Measurements from ENCODE around the gene CGA. TPM values are rescaled to one million over a fixed set of nuclear protein-coding genes. Genes with fewer than 3 reads are reported as not detected.
"Not testable (repeated sequence)": the region's sequence is repeated elsewhere in the genome, so short reads cannot be mapped to it uniquely, and the experiment has no call there.

Gene CGA
- total RNA-seq = not detected

- Mint-ChIP-seq H3K36me3 (ENCODE audit: low read depth) (no peaks in the 10 kb centered on the region), H3K4me1 (no peaks in the 10 kb centered on the region), H3K27ac (no peak within 1 kb of the TSS), H3K9me3 (no peaks in the 10 kb centered on the region), H3K27me3 (peaks cover 41% of the 10 kb centered on the region), H3K4me3 (no peak within 1 kb of the TSS)
- no peak for DNase-seq
- ChIA-PET CTCF (interaction anchor here (1.4 to 1.6 kb wide), 2 partner anchors 16 to 28 kb away, joined by 5 to 6 read pairs; no protein-coding TSS in a partner anchor), POLR2A (no interaction called here)
These were observed at the start of gene CGA for GRCh38 chr6:87095087-87095509. TSS of gene CGA (minus strand) at chr6:87095106. CDS start at chr6:87088200, 6,906 bp downstream.

- not testable (repeated sequence) for H3K4me1 Mint-ChIP-seq; H3K36me3 Mint-ChIP-seq (ENCODE audit: low read depth); DNase-seq; H3K4me3 Mint-ChIP-seq; H3K9me3 Mint-ChIP-seq; H3K27ac Mint-ChIP-seq
- ChIA-PET POLR2A (interaction anchor here (1.2 kb wide), 1 partner anchor 16 kb away, joined by 3 read pairs; no protein-coding TSS in a partner anchor), CTCF (interaction anchor here (0.8 to 4.0 kb wide), 10 partner anchors 8 to 326 kb away, joined by 3 to 12 read pairs (median 3); no protein-coding TSS in a partner anchor)
- peaks cover 36% of the 10 kb centered on the region for H3K27me3 Mint-ChIP-seq
These were observed 45.0 kb upstream of the CGA start for GRCh38 chr6:87139927-87140326.

GRCh38 chr6:87139236-87139635 lies 44.3 kb upstream of the CGA start:
- ChIA-PET POLR2A (no interaction called here), CTCF (interaction anchor here (0.9 to 4.0 kb wide), 13 partner anchors 9 to 254 kb away, joined by 3 to 12 read pairs (median 4); partner anchors contain the start of gene ZNF292)
- H3K9me3 Mint-ChIP-seq = no peaks in the 10 kb centered on the region
- DNase-seq = peak; percentile 38
- H3K36me3 Mint-ChIP-seq (ENCODE audit: low read depth) = no peaks in the 10 kb centered on the region
- H3K4me1 Mint-ChIP-seq = peaks cover 1% of the 10 kb centered on the region
- H3K27me3 Mint-ChIP-seq = peaks cover 36% of the 10 kb centered on the region
- H3K4me3 Mint-ChIP-seq = no peak overlapping the region
- H3K27ac Mint-ChIP-seq = no peak overlapping the region

GRCh38 chr6:87136963-87137362 lies 42.1 kb upstream of the CGA start:
- CTCF ChIA-PET = interaction anchor here (1.2 kb wide), 1 partner anchor 9 kb away, joined by 4 read pairs; no protein-coding TSS in a partner anchor
- peaks cover 1% of the 10 kb centered on the region for H3K4me1 Mint-ChIP-seq
- H3K4me3 Mint-ChIP-seq = no peak overlapping the region
- no peaks in the 10 kb centered on the region for H3K9me3 Mint-ChIP-seq
- peaks cover 20% of the 10 kb centered on the region for H3K27me3 Mint-ChIP-seq
- H3K27ac Mint-ChIP-seq = no peak overlapping the region
- no peak for DNase-seq
- POLR2A ChIA-PET = no interaction called here
- no peaks in the 10 kb centered on the region for H3K36me3 Mint-ChIP-seq (ENCODE audit: low read depth)

GRCh38 chr6:87127737-87128136 lies 32.8 kb upstream of the CGA start:
- H3K27me3 Mint-ChIP-seq = peaks cover 7% of the 10 kb centered on the region

GRCh38 chr6:87126501-87126900 lies 31.6 kb upstream of the CGA start:
- ChIA-PET POLR2A (no interaction called here), CTCF (interaction anchor here (1.0 kb wide), 1 partner anchor 48 kb away, joined by 5 read pairs; no protein-coding TSS in a partner anchor)
- Mint-ChIP-seq H3K27ac (no peak overlapping the region), H3K4me1 (no peaks in the 10 kb centered on the region), H3K27me3 (peaks cover 11% of the 10 kb centered on the region), H3K36me3 (ENCODE audit: low read depth) (no peaks in the 10 kb centered on the region), H3K9me3 (no peaks in the 10 kb centered on the region), H3K4me3 (no peak overlapping the region)
- DNase-seq = no peak

More at GRCh38 chr6:87127737-87128136, 32.8 kb upstream of the CGA start:
- Mint-ChIP-seq H3K27ac (no peak overlapping the region), H3K4me1 (no peaks in the 10 kb centered on the region), H3K4me3 (no peak overlapping the region), H3K9me3 (no peaks in the 10 kb centered on the region), H3K36me3 (ENCODE audit: low read depth) (no peaks in the 10 kb centered on the region)
- POLR2A ChIA-PET = no interaction called here
- no peak for DNase-seq
- CTCF ChIA-PET = interaction anchor here (1.0 kb wide), 1 partner anchor 49 kb away, joined by 5 read pairs; no protein-coding TSS in a partner anchor

- Mint-ChIP-seq H3K27me3 (peaks cover 13% of the 10 kb centered on the region), H3K9me3 (no peaks in the 10 kb centered on the region), H3K4me3 (no peak overlapping the region), H3K36me3 (ENCODE audit: low read depth) (no peaks in the 10 kb centered on the region), H3K27ac (no peak overlapping the region), H3K4me1 (no peaks in the 10 kb centered on the region)
- CTCF ChIA-PET = interaction anchor here (0.7 kb wide), 1 partner anchor 45 kb away, joined by 3 read pairs; no protein-coding TSS in a partner anchor
- POLR2A ChIA-PET = no interaction called here
- DNase-seq = no peak
These were observed 29.2 kb upstream of the CGA start for GRCh38 chr6:87124074-87124473.

- CTCF ChIA-PET = no interaction called here
- no peaks in the 10 kb centered on the region for H3K36me3 Mint-ChIP-seq (ENCODE audit: low read depth)
- POLR2A ChIA-PET = interaction anchor here (0.7 kb wide), 1 partner anchor 18 kb away, joined by 3 read pairs; no protein-coding TSS in a partner anchor
These were observed 27.6 kb upstream of the CGA start for GRCh38 chr6:87122477-87122876.

GRCh38 chr6:87118054-87118453 lies 23.1 kb upstream of the CGA start:
- no peak for DNase-seq
- H3K4me1 Mint-ChIP-seq = no peaks in the 10 kb centered on the region
- peaks cover 17% of the 10 kb centered on the region for H3K27me3 Mint-ChIP-seq
- H3K4me3 Mint-ChIP-seq = no peak overlapping the region
- no peak overlapping the region for H3K27ac Mint-ChIP-seq
- H3K9me3 Mint-ChIP-seq = no peaks in the 10 kb centered on the region
- ChIA-PET POLR2A (no interaction called here), CTCF (no interaction called here)
- no peaks in the 10 kb centered on the region for H3K36me3 Mint-ChIP-seq (ENCODE audit: low read depth)

More at GRCh38 chr6:87122477-87122876, 27.6 kb upstream of the CGA start:
- no peaks in the 10 kb centered on the region for H3K4me1 Mint-ChIP-seq
- H3K27ac Mint-ChIP-seq = no peak overlapping the region
- H3K9me3 Mint-ChIP-seq = no peaks in the 10 kb centered on the region
- H3K4me3 Mint-ChIP-seq = no peak overlapping the region
- DNase-seq = no peak
- H3K27me3 Mint-ChIP-seq = peaks cover 13% of the 10 kb centered on the region

- ChIA-PET CTCF (no interaction called here), POLR2A (no interaction called here)
- no peak overlapping the region for H3K27ac Mint-ChIP-seq
- no peak overlapping the region for H3K4me3 Mint-ChIP-seq
- H3K4me1 Mint-ChIP-seq = no peaks in the 10 kb centered on the region
- DNase-seq = no peak
- no peaks in the 10 kb centered on the region for H3K9me3 Mint-ChIP-seq
- no peaks in the 10 kb centered on the region for H3K36me3 Mint-ChIP-seq (ENCODE audit: low read depth)
- peaks cover 20% of the 10 kb centered on the region for H3K27me3 Mint-ChIP-seq
These were observed 22.0 kb upstream of the CGA start for GRCh38 chr6:87116922-87117321.

GRCh38 chr6:87115402-87116135 lies 20.7 kb upstream of the CGA start:
- Mint-ChIP-seq H3K4me1 (no peaks in the 10 kb centered on the region), H3K9me3 (no peaks in the 10 kb centered on the region), H3K4me3 (no peak overlapping the region), H3K27ac (no peak overlapping the region), H3K27me3 (peaks cover 22% of the 10 kb centered on the region), H3K36me3 (ENCODE audit: low read depth) (no peaks in the 10 kb centered on the region)
- ChIA-PET CTCF (interaction anchor here (1.0 to 1.6 kb wide), 2 partner anchors 23 to 37 kb away, joined by 3 read pairs; no protein-coding TSS in a partner anchor), POLR2A (interaction anchor here (0.7 kb wide), 1 partner anchor 23 kb away, joined by 3 read pairs; no protein-coding TSS in a partner anchor)
- DNase-seq = no peak

- no peaks in the 10 kb centered on the region for H3K36me3 Mint-ChIP-seq (ENCODE audit: low read depth)
- CTCF ChIA-PET = no interaction called here
- POLR2A ChIA-PET = no interaction called here
- no peaks in the 10 kb centered on the region for H3K9me3 Mint-ChIP-seq
- DNase-seq = no peak
- peaks cover 32% of the 10 kb centered on the region for H3K27me3 Mint-ChIP-seq
- H3K4me1 Mint-ChIP-seq = no peaks in the 10 kb centered on the region
- no peak overlapping the region for H3K27ac Mint-ChIP-seq
- no peak overlapping the region for H3K4me3 Mint-ChIP-seq
These were observed 15.7 kb upstream of the CGA start for GRCh38 chr6:87110636-87111035.

- Mint-ChIP-seq H3K27ac (no peak overlapping the region), H3K36me3 (ENCODE audit: low read depth) (no peaks in the 10 kb centered on the region), H3K27me3 (peaks cover 20% of the 10 kb centered on the region), H3K4me3 (no peak overlapping the region), H3K4me1 (no peaks in the 10 kb centered on the region), H3K9me3 (no peaks in the 10 kb centered on the region)
- DNase-seq = no peak
- POLR2A ChIA-PET = no interaction called here
- CTCF ChIA-PET = interaction anchor here (1.0 to 2.5 kb wide), 2 partner anchors 27 to 39 kb away, joined by 3 to 14 read pairs; no protein-coding TSS in a partner anchor
These were observed 10.9 kb upstream of the CGA start for GRCh38 chr6:87105823-87106222.

Measured in activated CD4-positive, alpha-beta memory T cell treated with anti-CD3 and anti-CD28 coated beads, Interleukin-2, amount 10 ng/mL, durations not matched to agents 7 days and 5 days (primary cell).